Fibroblast of villous mesenchyme (primary cell): Measurements from ENCODE around the gene SMKR1. TPM values are rescaled to one million over a fixed set of nuclear protein-coding genes. Genes with fewer than 3 reads are reported as not detected.
"Not testable (repeated sequence)": the region's sequence is repeated elsewhere in the genome, so short reads cannot be mapped to it uniquely, and the experiment has no call there.

ENCODE experiments used
- DNase-seq: peaks from one replicate; pipeline ENCODE4 v3.0.0-alpha.2; 2010; ENCODE audit warnings: low read depth
- H3K4me3 ChIP-seq: 2 replicates; pipeline ENCODE4 v1.5.1; 2011; ENCODE audit warnings: low read depth, mild to moderate bottlenecking, low read length
- total RNA-seq: library from RNA; depleted of rRNA; stranded (reverse); fragments of >200 nt; gene quantifications from 2 replicates; pipeline ENCODE4 v1.2.3, GENCODE V29; 2012
- TF ChIP-seq, protein P1 (sequence below): IDR thresholded peaks from 2 replicates; pipeline ENCODE4 v1.5.1; 2012; ENCODE audit warnings: low read depth, mild to moderate bottlenecking, low read length; ENCODE audit not compliant: insufficient read depth

Gene SMKR1
- total RNA-seq, 1 donor, result not detected

DNA sequence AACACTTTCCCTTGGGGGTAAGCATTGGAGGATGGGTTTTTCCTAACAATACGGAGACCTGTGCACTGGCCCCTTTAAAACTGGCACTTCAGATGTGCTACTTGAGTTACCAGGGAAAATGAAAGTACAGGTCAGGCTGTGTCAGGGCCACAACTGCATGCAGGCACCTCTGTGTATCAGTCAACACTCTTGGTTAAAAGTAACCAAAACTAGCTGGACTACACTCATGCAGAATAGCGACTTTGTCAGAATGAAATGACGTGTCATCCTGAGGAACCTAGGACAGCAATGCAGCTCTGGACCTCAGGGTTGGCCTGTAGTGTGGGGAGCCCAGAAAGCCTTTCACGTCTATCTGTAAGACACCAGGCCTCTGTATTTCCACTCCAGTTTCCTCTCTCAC lies 33.8 kb upstream of the SMKR1 start:
- H3K4me3 ChIP-seq, result no peak overlapping the region
- TF ChIP-seq, protein P1, sequence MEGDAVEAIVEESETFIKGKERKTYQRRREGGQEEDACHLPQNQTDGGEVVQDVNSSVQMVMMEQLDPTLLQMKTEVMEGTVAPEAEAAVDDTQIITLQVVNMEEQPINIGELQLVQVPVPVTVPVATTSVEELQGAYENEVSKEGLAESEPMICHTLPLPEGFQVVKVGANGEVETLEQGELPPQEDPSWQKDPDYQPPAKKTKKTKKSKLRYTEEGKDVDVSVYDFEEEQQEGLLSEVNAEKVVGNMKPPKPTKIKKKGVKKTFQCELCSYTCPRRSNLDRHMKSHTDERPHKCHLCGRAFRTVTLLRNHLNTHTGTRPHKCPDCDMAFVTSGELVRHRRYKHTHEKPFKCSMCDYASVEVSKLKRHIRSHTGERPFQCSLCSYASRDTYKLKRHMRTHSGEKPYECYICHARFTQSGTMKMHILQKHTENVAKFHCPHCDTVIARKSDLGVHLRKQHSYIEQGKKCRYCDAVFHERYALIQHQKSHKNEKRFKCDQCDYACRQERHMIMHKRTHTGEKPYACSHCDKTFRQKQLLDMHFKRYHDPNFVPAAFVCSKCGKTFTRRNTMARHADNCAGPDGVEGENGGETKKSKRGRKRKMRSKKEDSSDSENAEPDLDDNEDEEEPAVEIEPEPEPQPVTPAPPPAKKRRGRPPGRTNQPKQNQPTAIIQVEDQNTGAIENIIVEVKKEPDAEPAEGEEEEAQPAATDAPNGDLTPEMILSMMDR, result no peak
- no peak for DNase-seq

DNA sequence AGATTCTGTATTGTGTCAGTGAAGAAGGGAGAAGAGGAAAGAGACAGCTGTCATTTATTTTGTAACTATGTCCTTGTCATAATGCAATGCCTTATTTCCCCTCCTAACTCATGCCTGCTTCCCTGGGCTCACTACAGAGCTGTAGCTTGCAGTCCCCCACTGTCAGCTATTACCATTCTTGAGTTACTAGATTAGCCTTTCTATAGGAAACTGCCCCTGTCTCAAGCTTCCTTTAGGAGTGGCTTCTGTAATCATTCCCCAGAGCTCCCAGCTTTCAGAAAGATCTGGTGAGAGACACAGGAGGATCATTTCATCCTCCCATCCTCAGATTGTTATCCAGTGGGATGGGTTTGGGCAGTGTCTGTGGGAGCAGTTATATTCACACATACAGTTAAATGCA lies 32.4 kb upstream of the SMKR1 start:
- TF ChIP-seq, protein P1, result no peak
- DNase-seq, result no peak
- H3K4me3 ChIP-seq, result no peak overlapping the region

DNA sequence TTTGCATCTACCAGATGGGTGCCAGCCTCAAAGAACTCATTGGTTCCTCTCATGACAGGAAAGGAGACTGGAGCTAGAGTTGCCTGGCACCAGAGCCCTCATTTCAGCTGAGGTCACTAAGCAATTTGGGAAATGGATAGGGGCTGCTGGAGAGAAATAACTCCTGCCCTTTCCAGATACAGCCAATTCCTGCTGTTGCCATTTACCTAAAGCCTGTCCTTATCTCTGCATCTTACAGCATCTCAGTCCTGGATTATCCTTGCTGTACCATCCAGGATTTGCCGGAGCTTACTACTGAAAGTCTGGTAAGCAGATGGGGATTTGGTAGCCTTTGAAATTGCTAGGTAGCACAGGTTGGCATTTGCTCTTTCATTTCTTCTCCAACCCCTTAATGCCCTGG lies 31.9 kb upstream of the SMKR1 start:
- DNase-seq, result no peak
- H3K4me3 ChIP-seq, result no peak overlapping the region
- TF ChIP-seq, protein P1, result no peak

DNA sequence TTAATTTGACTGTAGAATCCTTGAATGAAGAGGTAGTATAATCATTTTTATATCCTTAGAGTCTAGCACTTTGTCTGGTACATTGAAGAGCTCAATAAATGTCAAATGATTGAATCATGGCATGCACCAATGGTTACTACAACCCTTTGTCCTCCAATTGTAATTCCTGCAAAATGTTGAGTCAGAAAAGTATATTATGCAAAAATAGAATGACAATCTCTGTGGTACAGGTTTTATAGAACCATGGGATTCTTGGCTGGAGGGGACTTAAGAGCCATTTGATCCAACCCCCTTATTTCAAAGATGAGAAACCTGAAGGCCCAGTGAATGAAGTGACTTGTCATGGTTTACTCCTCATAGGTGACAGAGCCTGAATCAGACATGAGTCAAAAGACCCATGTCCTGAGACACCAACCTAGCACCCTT lies 30.9 kb upstream of the SMKR1 start:
- DNase-seq, result no peak
- H3K4me3 ChIP-seq, result no peak overlapping the region
- TF ChIP-seq, protein P1, result no peak

DNA sequence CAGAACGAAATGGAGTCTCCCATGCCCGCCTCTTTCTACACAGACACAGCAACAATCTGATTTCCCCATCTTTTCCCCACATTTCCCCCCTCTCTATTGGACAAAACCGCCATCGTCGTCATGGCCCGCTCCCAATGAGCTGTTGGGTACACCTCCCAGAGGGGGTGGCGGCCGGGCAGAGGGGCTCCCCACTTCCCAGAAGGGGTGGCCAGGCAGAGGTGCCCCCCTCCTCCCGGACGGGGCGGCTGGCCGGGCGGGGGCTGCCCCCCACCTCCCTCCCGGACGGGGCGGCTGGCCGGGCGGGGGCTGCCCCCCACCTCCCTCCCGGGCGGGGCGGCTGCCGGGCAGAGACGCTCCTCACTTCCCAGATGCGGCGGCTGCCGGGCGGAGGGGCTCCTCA lies 26.4 kb upstream of the SMKR1 start:
- H3K4me3 ChIP-seq, DNase-seq: not testable (repeated sequence)

DNA sequence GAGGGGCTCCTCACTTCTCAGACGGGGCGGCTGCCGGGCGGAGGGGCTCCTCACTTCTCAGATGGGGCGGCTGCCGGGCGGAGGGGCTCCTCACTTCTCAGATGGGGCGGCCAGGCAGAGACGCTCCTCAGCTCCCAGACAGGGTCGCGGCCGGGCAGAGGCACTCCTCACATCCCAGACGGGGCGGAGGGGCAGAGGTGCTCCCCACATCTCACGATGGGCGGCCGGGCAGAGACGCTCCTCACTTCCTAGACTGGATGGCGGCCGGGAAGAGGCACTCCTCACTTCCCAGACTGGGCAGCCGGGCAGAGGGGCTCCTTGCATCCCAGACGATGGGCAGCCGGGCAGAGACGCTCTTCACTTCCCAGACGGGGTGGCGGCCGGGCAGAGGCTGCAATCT lies 25.9 kb upstream of the SMKR1 start:
- not testable (repeated sequence) for DNase-seq, H3K4me3 ChIP-seq

DNA sequence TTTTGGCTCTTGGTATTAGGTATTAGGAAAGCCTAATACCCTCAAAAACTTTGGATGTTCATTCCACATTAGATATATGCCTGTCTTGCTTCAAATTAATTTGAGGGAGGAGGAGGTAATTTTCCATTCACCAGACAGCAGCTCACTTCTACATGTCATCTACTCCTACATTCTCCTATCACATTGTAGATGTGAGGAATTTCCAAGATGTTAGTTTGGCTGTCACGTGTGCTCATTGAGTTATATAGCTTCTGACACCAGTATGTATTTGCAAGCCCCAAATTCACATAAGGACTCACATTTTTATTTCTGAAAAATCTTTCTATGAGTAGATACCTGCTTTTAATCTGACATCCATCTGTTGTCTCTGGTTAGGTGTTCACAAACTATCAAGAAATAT lies 22.5 kb upstream of the SMKR1 start:
- TF ChIP-seq, protein P1, result no peak

DNA sequence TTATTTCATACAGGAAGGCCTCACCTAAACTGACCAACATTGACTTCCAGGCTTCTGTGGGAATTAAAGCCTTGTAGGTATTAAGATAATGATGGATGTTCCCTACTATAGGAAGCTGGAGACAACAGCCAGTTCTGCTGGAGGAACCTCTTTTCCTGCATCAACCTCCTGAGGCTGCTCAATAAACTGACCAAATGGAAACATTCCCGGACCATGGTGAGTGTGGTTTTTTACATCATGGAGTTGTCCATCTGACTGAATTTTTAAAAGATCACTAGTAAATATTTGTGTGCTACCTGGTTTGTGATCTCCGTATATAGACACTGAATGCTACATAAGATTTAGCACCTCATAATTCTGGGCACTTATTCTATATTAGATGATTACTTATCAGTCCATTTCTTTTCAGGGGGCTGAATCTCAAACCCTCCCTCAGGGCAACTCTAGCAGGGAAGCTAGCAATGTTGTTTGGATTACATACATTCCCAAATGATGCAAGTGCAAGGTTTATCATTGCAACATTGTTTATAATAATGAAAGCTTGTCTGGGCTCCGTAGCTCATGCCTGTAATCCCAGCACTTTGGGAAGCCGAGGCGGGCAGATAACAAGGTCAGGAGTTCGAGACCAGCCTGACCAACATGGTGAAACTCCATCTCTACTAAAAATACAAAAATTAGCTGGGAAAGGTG lies 21.5 kb upstream of the SMKR1 start:
- TF ChIP-seq, protein P1, result no peak
- DNase-seq, result peak; percentile 81
- no peak overlapping the region for H3K4me3 ChIP-seq

More for the DNA sequence above, 22.5 kb upstream of the SMKR1 start:
- H3K4me3 ChIP-seq, result no peak overlapping the region
- DNase-seq, result no peak

DNA sequence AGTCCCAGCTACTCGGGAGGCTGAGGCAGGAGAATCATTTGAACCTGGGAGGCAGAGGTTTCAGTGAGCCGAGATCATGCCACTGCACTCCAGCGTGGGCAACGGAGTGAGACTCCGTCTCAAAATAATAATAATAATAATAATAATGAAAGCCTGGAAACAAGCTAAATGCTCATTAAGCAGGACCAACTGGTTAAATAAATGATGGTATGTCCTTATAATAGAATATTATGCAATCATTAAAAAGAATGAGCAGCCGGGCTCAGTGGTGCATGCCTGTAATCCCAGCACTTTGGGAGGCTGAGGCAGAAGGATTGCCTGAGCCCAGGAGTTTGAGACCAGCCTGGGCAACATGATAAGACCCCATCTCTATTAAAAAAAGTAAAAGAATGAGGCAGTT lies 21.0 kb upstream of the SMKR1 start:
- not testable (repeated sequence) for H3K4me3 ChIP-seq, DNase-seq
